ENCODE measurements around the gene TSPAN10. TPM values are rescaled to one million over a fixed set of nuclear protein-coding genes. Genes with fewer than 3 reads are reported as not detected.

Gene TSPAN10
- total RNA-seq, 1 donor from 2014 or later, result 1.8 TPM

DNA sequence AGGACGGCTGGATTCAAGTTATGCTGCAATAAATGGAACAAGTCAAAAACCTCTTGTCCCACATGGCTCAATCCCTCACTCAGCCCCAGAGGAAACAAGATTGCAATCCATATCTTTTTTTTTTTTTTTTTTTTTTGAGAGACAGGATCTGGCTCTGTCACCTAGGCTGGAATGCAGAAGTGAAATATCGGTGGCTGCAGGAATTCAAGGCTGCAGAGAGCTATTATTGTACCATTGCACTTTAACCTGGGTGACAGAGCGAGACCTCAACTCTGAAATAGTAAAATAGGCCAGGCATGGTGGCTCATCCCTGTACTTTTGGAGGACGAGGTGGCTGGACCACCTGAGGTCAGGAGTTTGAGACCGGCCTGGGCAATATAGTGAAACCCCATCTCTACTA is 22.0 kb downstream of the TSPAN10 start:
- H3K9me3 Mint-ChIP-seq (ENCODE audit: low read depth), result no peaks in the 10 kb centered on the region
- H3K27ac Mint-ChIP-seq (ENCODE audit: unreplicated experiment), result no peak overlapping the region
- no peaks in the 10 kb centered on the region for H3K4me1 Mint-ChIP-seq (ENCODE audit: low read depth)
- no peaks in the 10 kb centered on the region for H3K36me3 Mint-ChIP-seq (ENCODE audit: low read depth)
- TF ChIP-seq, protein P1, sequence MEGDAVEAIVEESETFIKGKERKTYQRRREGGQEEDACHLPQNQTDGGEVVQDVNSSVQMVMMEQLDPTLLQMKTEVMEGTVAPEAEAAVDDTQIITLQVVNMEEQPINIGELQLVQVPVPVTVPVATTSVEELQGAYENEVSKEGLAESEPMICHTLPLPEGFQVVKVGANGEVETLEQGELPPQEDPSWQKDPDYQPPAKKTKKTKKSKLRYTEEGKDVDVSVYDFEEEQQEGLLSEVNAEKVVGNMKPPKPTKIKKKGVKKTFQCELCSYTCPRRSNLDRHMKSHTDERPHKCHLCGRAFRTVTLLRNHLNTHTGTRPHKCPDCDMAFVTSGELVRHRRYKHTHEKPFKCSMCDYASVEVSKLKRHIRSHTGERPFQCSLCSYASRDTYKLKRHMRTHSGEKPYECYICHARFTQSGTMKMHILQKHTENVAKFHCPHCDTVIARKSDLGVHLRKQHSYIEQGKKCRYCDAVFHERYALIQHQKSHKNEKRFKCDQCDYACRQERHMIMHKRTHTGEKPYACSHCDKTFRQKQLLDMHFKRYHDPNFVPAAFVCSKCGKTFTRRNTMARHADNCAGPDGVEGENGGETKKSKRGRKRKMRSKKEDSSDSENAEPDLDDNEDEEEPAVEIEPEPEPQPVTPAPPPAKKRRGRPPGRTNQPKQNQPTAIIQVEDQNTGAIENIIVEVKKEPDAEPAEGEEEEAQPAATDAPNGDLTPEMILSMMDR (IDR thresholded peaks at IDR 0.05), result no peak
- no peaks in the 10 kb centered on the region for H3K27me3 Mint-ChIP-seq (ENCODE audit: low read depth)
- DNase-seq (ENCODE audit: low spot score), result no peak
- no peak overlapping the region for H3K4me3 Mint-ChIP-seq (ENCODE audit: unreplicated experiment)

DNA sequence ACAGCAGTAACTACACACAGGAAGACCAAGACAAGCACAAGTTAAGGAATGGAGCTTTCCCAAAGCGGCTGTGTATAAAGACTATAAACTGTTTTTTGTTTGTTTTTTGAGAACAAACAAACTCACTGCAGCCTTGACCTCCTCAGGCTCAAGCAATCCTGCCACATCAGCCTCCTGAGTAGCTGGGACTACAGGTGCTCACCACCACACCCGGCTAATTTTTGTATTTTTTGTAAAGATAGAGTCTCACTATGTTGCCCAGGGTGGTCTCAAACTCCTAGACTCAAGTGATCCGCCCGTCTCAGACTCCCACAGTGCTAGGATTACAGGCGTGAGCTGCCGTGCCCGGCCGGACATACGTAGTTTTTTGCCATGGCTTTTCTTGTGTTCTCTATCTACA is 23.4 kb downstream of the TSPAN10 start:
- H3K9me3 Mint-ChIP-seq (ENCODE audit: low read depth), result no peaks in the 10 kb centered on the region
- H3K27ac Mint-ChIP-seq (ENCODE audit: unreplicated experiment), result no peak overlapping the region
- H3K4me1 Mint-ChIP-seq (ENCODE audit: low read depth), result peaks cover 3% of the 10 kb centered on the region
- no peaks in the 10 kb centered on the region for H3K27me3 Mint-ChIP-seq (ENCODE audit: low read depth)
- no peak for DNase-seq (ENCODE audit: low spot score)
- no peaks in the 10 kb centered on the region for H3K36me3 Mint-ChIP-seq (ENCODE audit: low read depth)
- TF ChIP-seq, protein P1 (IDR thresholded peaks at IDR 0.05), result no peak
- no peak overlapping the region for H3K4me3 Mint-ChIP-seq (ENCODE audit: unreplicated experiment)

DNA sequence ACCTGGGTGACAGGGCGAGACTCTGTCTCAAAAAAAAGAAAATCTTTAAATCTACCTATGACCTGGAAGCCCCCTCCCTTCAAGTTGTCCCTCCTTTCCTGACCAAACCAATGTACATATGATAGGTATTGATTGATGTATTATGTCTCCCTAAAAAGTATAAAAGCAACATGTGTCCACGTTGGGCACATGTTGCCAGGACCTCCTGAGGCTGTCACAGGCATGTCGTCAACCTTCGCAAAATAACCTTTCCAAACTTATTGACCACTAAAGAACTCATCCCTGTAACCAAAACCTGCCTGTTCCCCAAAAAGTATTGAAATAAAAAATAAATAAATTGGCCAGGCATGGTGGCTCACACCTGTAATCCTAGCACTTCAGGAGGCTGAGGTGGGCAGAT is 25.0 kb downstream of the TSPAN10 start:
- no peak for DNase-seq (ENCODE audit: low spot score)
- H3K36me3 Mint-ChIP-seq (ENCODE audit: low read depth), result no peaks in the 10 kb centered on the region
- H3K4me3 Mint-ChIP-seq (ENCODE audit: unreplicated experiment), result no peak overlapping the region
- H3K27me3 Mint-ChIP-seq (ENCODE audit: low read depth), result no peaks in the 10 kb centered on the region
- no peaks in the 10 kb centered on the region for H3K9me3 Mint-ChIP-seq (ENCODE audit: low read depth)
- no peak overlapping the region for H3K27ac Mint-ChIP-seq (ENCODE audit: unreplicated experiment)
- peaks cover 11% of the 10 kb centered on the region for H3K4me1 Mint-ChIP-seq (ENCODE audit: low read depth)
- TF ChIP-seq, protein P1 (IDR thresholded peaks at IDR 0.05), result no peak

DNA sequence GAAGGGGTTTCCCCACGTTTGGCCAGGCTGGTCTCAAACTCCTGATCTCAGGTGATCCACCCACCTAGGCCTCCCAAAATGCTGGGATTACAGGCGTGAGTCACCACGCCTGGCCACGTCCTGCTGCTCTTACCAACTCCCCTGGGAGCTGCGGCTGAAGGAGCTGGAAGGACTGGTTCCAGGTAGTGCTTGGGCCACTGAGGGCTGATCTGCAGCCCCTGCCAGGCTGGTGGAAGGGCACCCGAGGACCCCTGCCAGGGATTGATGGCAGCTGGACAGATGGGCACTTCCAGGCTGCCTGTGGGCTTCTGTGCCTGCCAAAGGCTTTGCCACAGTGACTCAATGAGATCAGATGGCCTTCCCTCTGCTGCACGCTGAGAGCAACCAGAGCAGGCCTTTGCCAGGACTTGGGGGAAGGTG is 27.1 kb downstream of the TSPAN10 start:
- no peaks in the 10 kb centered on the region for H3K36me3 Mint-ChIP-seq (ENCODE audit: low read depth)
- H3K27ac Mint-ChIP-seq (ENCODE audit: unreplicated experiment), result peak overlapping the region; percentile 41
- TF ChIP-seq, protein P1 (IDR thresholded peaks at IDR 0.05), result no peak
- no peak for DNase-seq (ENCODE audit: low spot score)
- peaks cover 26% of the 10 kb centered on the region for H3K4me1 Mint-ChIP-seq (ENCODE audit: low read depth)
- no peaks in the 10 kb centered on the region for H3K27me3 Mint-ChIP-seq (ENCODE audit: low read depth)
- no peaks in the 10 kb centered on the region for H3K9me3 Mint-ChIP-seq (ENCODE audit: low read depth)
- no peak overlapping the region for H3K4me3 Mint-ChIP-seq (ENCODE audit: unreplicated experiment)

DNA sequence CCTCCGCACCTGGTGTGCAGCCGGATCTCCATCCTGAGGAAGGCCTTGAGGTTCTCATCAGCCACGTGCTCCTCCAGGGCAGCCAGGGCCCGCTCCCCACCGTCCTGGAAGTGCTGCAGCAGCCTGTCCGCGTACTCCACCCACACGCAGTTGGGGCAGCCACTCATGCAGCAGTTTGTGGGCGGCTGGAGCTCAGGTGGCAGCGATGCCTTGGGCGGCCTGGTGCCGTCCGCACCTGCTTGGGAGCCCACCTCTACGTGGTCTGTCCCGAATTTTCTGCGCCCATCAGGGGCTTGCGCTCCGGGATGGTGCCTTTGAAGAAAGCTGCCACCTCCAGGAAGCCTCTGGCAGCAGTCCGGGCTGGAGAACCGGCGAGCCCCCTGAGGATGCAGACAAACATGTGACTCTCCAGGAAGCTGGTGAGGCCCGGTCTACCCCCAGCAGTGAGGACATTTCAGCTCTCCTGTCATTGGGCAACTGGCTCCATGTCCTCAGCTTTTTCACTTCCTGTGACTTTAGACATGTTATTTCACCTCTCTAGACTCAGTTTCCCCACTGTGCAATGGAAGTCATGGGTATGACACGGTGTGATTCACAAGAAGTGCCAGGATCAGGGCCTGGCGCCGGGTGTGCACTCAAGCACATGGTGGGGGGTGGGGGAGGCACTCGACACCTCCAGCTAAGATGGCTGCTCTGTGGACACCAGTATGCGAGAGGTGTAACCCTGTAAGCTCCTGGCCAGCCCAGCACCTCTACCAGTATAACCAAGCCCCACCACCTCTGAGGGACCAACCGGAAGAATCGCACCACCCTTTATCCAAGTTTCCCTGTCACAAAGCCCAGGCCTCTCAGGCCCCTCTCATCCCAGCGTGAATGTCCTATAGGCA is 28.5 kb downstream of the TSPAN10 start:
- Mint-ChIP-seq H3K27me3 (ENCODE audit: low read depth) (no peaks in the 10 kb centered on the region), H3K4me1 (ENCODE audit: low read depth) (peaks cover 26% of the 10 kb centered on the region), H3K9me3 (ENCODE audit: low read depth) (no peaks in the 10 kb centered on the region), H3K4me3 (ENCODE audit: unreplicated experiment) (peak overlapping the region; percentile 94), H3K27ac (ENCODE audit: unreplicated experiment) (peak overlapping the region; percentile 74), H3K36me3 (ENCODE audit: low read depth) (peaks cover 2% of the 10 kb centered on the region)
- peak; percentile 68 for DNase-seq (ENCODE audit: low spot score)
- TF ChIP-seq, protein P1 (IDR thresholded peaks at IDR 0.05), result no peak
